PC-3 (cell line): Measurements from ENCODE around the gene ARID1A. TPM values are rescaled to one million over a fixed set of nuclear protein-coding genes. Genes with fewer than 3 reads are reported as not detected.
"Not testable (repeated sequence)": the region's sequence is repeated elsewhere in the genome, so short reads cannot be mapped to it uniquely, and the experiment has no call there.

Source experiments
- ATAC-seq: fragments of 200-7000 bp; cut with Tn5 transposase; 2 replicates; pipeline ENCODE4 v1.9.1; 2020; ENCODE audit warnings: mild to moderate bottlenecking, moderate library complexity
- BruUV-seq: library from RNA; stranded (reverse); fragments of 400-500 nt; replicated peaks from 2 replicates; lab custom pipeline; 2021; lab: Mats Ljungman, UMichigan
- CTCF ChIA-PET: fragments of 300-600 bp; sonication (Branson Sonifier 250); formaldehyde crosslinking; loops from one replicate; lab custom pipeline; 2022; ENCODE audit warnings: antibody characterized with exemption; lab: Charles Lee
- POLR2A ChIA-PET: fragments of 300-600 bp; sonication (Branson Sonifier 250); formaldehyde crosslinking; loops from one replicate; lab custom pipeline; 2022; ENCODE audit warnings: antibody characterized with exemption; ENCODE audit not compliant: unreplicated experiment; lab: Charles Lee
- DNase-seq: peaks from one replicate; pipeline ENCODE4 v3.0.0-alpha.2; 2015
- H2AFZ ChIP-seq: fragments of 300-600 bp; sonication (generic); 2 replicates; pipeline ENCODE4 v1.6.0; 2016; ENCODE audit warnings: antibody characterized with exemption, low read length
- H3F3A ChIP-seq: fragments of 300-600 bp; sonication (generic); one replicate; pipeline ENCODE4 v1.6.0; 2017; ENCODE audit warnings: antibody characterized with exemption, low read length, control low read depth, mild to moderate bottlenecking; ENCODE audit not compliant: unreplicated experiment
- H3K27ac ChIP-seq: fragments of 300-600 bp; sonication (generic); 2 replicates; pipeline ENCODE4 v1.5.1; 2016; ENCODE audit warnings: mild to moderate bottlenecking, low read length
- H3K27me3 ChIP-seq: fragments of 300-600 bp; sonication (generic); 2 replicates; pipeline ENCODE4 v1.6.1; 2016; ENCODE audit warnings: low read length, mixed read lengths
- H3K36me3 ChIP-seq: fragments of 300-600 bp; sonication (generic); 2 replicates; pipeline ENCODE4 v1.6.1; 2016; ENCODE audit warnings: low read depth, mixed run types, low read length, mixed read lengths
- H3K4me1 ChIP-seq: fragments of 300-600 bp; sonication (generic); 2 replicates; pipeline ENCODE4 v1.5.1; 2016; ENCODE audit warnings: low read length; ENCODE audit not compliant: insufficient read depth
- H3K4me2 ChIP-seq: fragments of 300-600 bp; sonication (generic); 2 replicates; pipeline ENCODE4 v1.6.0; 2016; ENCODE audit warnings: low read length
- H3K4me3 ChIP-seq: fragments of 300-600 bp; sonication (generic); 2 replicates; pipeline ENCODE4 v1.5.1; 2016; ENCODE audit warnings: mild to moderate bottlenecking, low read length, mixed read lengths
- H3K79me2 ChIP-seq: fragments of 300-600 bp; sonication (generic); 2 replicates; pipeline ENCODE4 v1.6.1; 2017; ENCODE audit warnings: low read length, mixed read lengths
- H3K9ac ChIP-seq: fragments of 300-600 bp; sonication (generic); 2 replicates; pipeline ENCODE4 v1.6.0; 2016; ENCODE audit warnings: mild to moderate bottlenecking, low read length
- H3K9me2 ChIP-seq: fragments of 300-600 bp; sonication (generic); replicated peaks from 2 replicates; pipeline ENCODE4 v1.6.1; 2016; ENCODE audit warnings: mixed run types, low read length, mixed read lengths
- H3K9me3 ChIP-seq: fragments of 300-600 bp; sonication (generic); 2 replicates; pipeline ENCODE4 v1.6.1; 2016; ENCODE audit warnings: low read length, mixed read lengths
- H4K20me1 ChIP-seq: fragments of 300-600 bp; sonication (generic); 2 replicates; pipeline ENCODE4 v1.6.1; 2016; ENCODE audit warnings: low read length, mixed read lengths
- CTCF ChIP-seq: fragments of 300-600 bp; sonication (generic); conservative IDR thresholded peaks from 2 replicates; pipeline ENCODE4 v1.5.1; 2017; ENCODE audit warnings: antibody characterized with exemption, low read depth, mild to moderate bottlenecking, low read length
- EZH2 ChIP-seq: fragments of 300-600 bp; sonication (generic); IDR thresholded peaks from one replicate; pipeline ENCODE4 v1.6.1; 2017; ENCODE audit warnings: antibody characterized with exemption, mild to moderate bottlenecking, low read length; ENCODE audit not compliant: unreplicated experiment
- EZH2phosphoT487 ChIP-seq: fragments of 300-600 bp; sonication (generic); IDR thresholded peaks from 2 replicates; pipeline ENCODE4 v1.6.1; 2018; ENCODE audit warnings: mild to moderate bottlenecking, antibody characterized with exemption, low read length, borderline replicate concordance
- intact Hi-C: fragments of 100-400 bp; cut with micrococcal nuclease; formaldehyde crosslinking; loops from 2 replicates; pipeline ENCODE4 v1.9.0; 2023
- total RNA-seq: library from RNA; depleted of rRNA; stranded (reverse); fragments of >200 nt; gene quantifications from 2 replicates; pipeline ENCODE4 v1.2.3, GENCODE V29; 2014

ARID1A gene
- total RNA-seq, 1 experiment from 2014 or later: 43.8 TPM

- H3K27ac ChIP-seq: peak overlapping the region; percentile 11; the same call in 1 of the 2 replicates
- ATAC-seq: no peak
- POLR2A ChIA-PET: interaction anchor here (0.5 kb wide), 1 partner anchor 327 kb away, joined by 6 read pairs; no protein-coding TSS in a partner anchor
- H2AFZ ChIP-seq: no peak overlapping the region
- intact Hi-C loops: no loop called here
- no peak for DNase-seq
- H3K4me3 ChIP-seq: no peak overlapping the region
- no TSS peak for BruUV-seq
- no peaks in the 10 kb centered on the region for H4K20me1 ChIP-seq
- CTCF ChIA-PET: no interaction called here
- no peaks in the 10 kb centered on the region for H3K9me3 ChIP-seq
- no peaks in the 10 kb centered on the region for H3K27me3 ChIP-seq
- TF ChIP-seq EZH2phosphoT487 (no peak), EZH2 (no peak), CTCF (no peak)
- no peak overlapping the region for H3K9ac ChIP-seq
- peaks cover 36% of the 10 kb centered on the region for H3K4me1 ChIP-seq
- no peak overlapping the region for H3K4me2 ChIP-seq
- no peaks in the 10 kb centered on the region for H3K9me2 ChIP-seq
- no peaks in the 10 kb centered on the region for H3K36me3 ChIP-seq
- no peaks in the 10 kb centered on the region for H3F3A ChIP-seq
- H3K79me2 ChIP-seq: no peaks in the 10 kb centered on the region
These were observed 101.8 kb downstream of the ARID1A start for GRCh38 chr1:26797627-26798026.

- Histone ChIP-seq H2AFZ (peak overlapping the region; percentile 21; the same call in 1 of the 2 replicates), H3K4me3 (peak overlapping the region; percentile 43; the same call in 1 of the 2 replicates), H3K27ac (peak overlapping the region; percentile 82), H3K79me2 (no peaks in the 10 kb centered on the region), H3K36me3 (no peaks in the 10 kb centered on the region), H3K4me1 (peaks cover 36% of the 10 kb centered on the region), H4K20me1 (no peaks in the 10 kb centered on the region), H3K9me3 (no peaks in the 10 kb centered on the region), H3K4me2 (peak overlapping the region; percentile 70), H3K9me2 (no peaks in the 10 kb centered on the region), H3F3A (no peaks in the 10 kb centered on the region), H3K9ac (peak overlapping the region; percentile 44), H3K27me3 (no peaks in the 10 kb centered on the region)
- DNase-seq (peak; percentile 81), ATAC-seq (peak; percentile 82)
- ChIA-PET POLR2A (interaction anchor here (0.6 to 1.1 kb wide), 2 partner anchors 12 to 65 kb away, joined by 4 to 5 read pairs; partner anchors contain the start of gene PIGV), CTCF (interaction anchor here (0.5 to 1.5 kb wide), 11 partner anchors 10 to 262 kb away, joined by 3 to 7 read pairs (median 3); partner anchors contain the start of gene PIGV)
- BruUV-seq: no TSS peak
- TF ChIP-seq EZH2phosphoT487: no peak
- no peak for TF ChIP-seq CTCF
- TF ChIP-seq EZH2: no peak
- intact Hi-C loops: no loop called here
These were observed 103.8 kb downstream of the ARID1A start for GRCh38 chr1:26799479-26800142.

GRCh38 chr1:26803932-26804331 lies 108.1 kb downstream of the ARID1A start:
- intact Hi-C loops, H3K27ac ChIP-seq, ATAC-seq, H3K9me3 ChIP-seq, H3K4me2 ChIP-seq, H3K9me2 ChIP-seq, H3K4me3 ChIP-seq, H3K36me3 ChIP-seq, CTCF ChIA-PET, DNase-seq, POLR2A ChIA-PET, H2AFZ ChIP-seq, H3K9ac ChIP-seq, H3K27me3 ChIP-seq, BruUV-seq, H3F3A ChIP-seq, H3K79me2 ChIP-seq, H4K20me1 ChIP-seq: not testable (repeated sequence)
- H3K4me1 ChIP-seq: peaks cover 25% of the 10 kb centered on the region
